CD4-positive, alpha-beta T cell treated with Interleukin-15 for 1 hour (primary cell): ENCODE results near the gene MAD2L2.

Experiments used
- DNase-seq: peaks from one replicate; pipeline ENCODE4 v3.0.0-alpha.2; 2020

MAD2L2 gene

GRCh38 chr1:11681071-11681771 lies at the start of gene MAD2L2:
MAD2L2 (minus strand) TSS chr1:11681148; CDS start chr1:11680601, 547 bp downstream.
- DNase-seq = peak; percentile 88

DNA sequence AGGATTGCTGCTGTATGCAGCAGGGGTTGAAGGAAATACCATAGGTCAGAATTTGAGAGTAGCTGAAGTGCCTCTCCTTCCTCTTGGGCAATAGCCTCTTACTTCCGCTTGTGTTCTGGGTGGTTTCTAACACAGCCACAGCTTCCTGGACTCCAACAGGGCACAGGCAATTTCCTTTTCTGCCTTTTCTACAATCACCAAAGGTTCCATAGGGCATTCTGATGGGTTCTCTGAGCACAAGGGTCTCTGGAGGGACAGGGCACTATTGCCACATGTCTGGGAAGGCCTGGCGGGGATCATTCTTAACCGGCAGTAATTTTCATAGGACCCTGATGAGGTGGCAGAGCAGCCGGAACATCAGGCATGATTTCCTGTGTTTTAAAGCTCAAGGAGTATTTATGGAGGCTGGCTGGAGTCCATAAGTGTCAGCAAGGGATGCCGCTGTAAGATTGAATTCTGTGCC lies 49.5 kb upstream of the MAD2L2 start:
- peak; percentile 62 for DNase-seq

- DNase-seq = no peak
Observed at GRCh38 chr1:11729498-11730428, 48.8 kb upstream of the MAD2L2 start.

- no peak for DNase-seq
Observed at GRCh38 chr1:11729155-11729497, 48.2 kb upstream of the MAD2L2 start.

GRCh38 chr1:11728126-11728806 lies 47.3 kb upstream of the MAD2L2 start:
- DNase-seq = no peak

DNA sequence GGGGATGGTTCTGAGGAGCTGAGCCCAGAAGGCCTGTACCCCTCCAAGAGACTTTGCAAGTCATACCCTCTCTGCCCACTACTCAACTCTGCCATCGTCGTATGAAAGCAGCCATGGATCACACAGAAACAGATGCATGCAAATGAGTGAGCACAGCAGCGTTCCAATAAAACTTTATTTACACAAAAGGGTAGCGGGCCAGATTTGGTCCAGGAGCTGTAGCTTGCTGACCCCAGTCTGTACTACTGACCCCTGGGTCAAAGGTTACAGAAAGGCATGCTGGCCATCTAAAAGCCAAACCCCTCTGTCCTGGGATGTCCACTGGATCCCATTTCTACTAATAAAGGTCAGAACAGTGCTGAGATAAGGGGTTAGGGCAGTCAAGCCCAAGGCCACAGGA lies 46.2 kb upstream of the MAD2L2 start:
- DNase-seq = no peak

- peak; percentile 54 for DNase-seq
Observed at GRCh38 chr1:11725616-11726015, 44.7 kb upstream of the MAD2L2 start.

GRCh38 chr1:11722538-11722937 lies 41.6 kb upstream of the MAD2L2 start:
- DNase-seq = no peak

- no peak for DNase-seq
Observed at GRCh38 chr1:11721311-11721710, 40.4 kb upstream of the MAD2L2 start.

- DNase-seq = no peak
Observed at GRCh38 chr1:11720525-11720924, 39.6 kb upstream of the MAD2L2 start.

DNA sequence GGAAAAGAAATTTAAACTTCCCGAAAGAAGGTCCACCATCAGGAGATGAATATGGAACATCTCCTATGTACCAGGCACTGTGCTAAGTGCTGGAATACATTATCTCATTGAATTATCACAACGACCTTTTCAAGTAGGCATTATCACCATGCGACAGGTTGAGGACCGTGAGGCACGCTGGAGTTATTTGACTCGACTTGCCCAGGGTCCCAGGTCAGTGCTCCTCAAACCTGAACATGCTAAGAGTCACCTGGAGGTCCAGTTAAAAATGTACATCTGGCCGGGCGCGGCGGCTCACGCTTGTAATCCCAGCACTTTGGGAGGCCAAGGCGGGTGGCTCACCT lies 39.1 kb upstream of the MAD2L2 start:
- DNase-seq = no peak

DNA sequence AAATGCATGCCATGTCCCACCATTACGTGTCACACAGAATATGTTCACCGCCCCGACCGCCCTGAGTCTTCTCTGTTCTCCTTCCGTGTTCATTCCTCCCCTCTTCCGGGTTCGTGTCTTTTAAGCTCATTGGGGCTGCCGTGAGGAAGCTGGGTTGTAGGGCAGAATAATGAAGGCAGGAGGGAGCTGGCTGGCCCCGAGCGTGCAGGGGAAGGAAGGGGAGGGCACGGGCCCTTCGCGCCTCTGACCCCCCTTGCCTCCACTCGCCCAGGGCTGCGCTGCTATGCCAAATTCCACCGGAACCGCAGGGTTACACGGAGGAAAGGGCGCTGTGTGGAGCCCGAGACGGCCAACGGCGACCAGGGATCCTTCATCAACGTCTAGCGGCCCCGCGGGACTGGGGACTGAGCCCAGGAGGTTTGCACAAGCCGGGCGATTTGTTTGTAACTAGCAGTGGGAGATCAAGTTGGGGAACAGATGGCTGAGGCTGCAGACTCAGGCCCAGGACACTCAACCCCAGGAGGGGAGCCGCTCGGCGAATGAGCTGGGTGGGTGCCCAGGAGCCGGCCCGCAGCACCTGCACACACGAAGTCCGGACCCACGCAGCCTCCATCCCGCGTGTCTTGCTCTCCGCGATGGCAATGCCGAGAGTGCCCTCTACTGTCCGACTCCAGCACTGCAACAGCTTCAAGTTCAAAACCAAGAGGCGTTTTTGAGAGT lies 38.5 kb upstream of the MAD2L2 start:
- peak; percentile 85 for DNase-seq

- no peak for DNase-seq
Observed at GRCh38 chr1:11714831-11715575, 34.1 kb upstream of the MAD2L2 start.

- no peak for DNase-seq
Observed at GRCh38 chr1:11713095-11713494, 32.1 kb upstream of the MAD2L2 start.

DNA sequence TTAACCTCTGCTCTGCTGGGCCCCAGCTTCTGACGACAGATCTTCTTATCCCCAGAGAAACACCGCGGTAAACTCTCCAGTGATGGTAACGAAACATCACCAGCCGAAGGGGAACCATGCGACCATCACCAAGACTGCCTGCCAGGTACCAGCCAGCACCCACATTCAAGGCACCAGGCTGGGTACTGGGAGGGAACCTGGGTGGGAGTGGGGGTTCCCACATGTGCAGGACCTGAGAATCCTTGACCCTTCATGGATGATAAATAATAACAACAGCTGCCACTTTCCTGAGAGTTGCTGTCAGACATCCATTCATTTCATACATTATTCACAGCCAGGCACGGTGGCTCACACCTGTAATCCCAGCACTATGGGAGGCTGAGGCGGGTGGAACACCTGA lies 31.3 kb upstream of the MAD2L2 start:
- no peak for DNase-seq

- no peak for DNase-seq
Observed at GRCh38 chr1:11711490-11711889, 30.5 kb upstream of the MAD2L2 start.

DNA sequence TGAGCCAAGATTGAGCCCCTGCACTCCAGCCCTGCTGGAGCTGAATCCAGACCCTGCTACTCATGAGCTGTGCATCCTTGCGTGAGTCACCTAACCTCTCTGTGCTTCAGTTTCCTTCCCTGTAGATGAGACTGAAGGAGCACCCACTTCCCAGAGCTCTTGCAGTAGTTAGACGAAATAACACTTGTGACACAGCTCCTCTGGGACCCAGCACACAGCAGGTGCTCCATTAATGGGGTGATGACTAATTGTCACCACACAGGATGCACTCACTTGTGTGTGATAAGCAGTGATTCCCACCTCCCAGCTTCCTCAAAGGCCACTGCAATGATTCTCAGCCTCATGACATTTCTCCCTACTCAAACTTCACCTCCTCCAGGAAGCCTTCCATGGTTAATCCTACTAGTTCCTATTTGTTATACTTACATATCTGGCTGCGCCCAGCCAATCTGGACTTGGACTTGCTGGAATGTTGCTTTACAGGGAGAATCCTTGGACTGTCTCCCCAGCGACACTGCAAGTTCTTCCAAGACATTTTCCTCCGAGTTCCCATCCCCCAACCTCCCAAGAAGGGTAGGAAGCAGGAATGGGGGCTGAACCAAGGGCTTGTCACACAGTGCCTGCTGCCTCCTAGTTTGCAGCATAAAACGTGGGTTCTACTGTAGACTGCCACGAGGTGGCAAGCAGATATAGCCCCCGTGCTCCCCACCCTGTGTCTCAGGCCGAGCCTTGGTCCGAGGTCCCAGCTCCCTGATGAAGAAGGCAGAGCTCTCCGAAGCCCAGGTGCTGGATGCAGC lies 27.8 kb upstream of the MAD2L2 start:
- DNase-seq = no peak

DNA sequence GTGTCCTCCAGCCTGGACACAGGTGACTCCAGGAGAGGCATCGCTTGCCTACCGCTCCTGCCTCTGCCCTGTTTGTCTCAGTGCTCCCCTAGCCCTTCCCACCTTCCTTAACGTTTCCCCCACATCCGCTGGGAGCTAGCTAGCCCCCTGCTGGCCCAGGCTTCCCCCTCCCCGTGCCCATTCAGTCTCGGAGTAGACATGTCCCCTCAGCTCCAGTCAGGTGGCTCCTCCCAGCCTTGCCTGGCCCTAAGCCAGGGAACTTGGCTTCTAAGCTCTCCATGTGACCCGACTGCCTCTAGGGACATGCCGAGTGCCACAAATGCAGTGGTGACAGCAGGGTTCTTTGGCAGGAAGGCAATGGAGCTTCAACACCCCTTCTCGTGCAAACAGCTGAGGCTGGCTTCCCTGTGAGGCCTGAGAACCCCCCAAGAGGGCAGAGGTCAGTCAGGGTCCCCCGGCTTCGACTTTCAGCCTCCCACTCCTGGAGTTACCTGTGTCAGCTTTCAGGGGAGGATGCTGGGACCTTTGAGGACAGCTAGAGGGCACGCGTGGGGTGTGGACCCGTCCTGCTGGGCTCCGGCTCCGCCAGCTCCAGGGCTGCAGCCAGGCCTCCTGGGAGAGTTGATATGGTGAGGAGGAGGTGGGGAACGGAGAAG lies 26.8 kb upstream of the MAD2L2 start:
- DNase-seq = no peak

DNA sequence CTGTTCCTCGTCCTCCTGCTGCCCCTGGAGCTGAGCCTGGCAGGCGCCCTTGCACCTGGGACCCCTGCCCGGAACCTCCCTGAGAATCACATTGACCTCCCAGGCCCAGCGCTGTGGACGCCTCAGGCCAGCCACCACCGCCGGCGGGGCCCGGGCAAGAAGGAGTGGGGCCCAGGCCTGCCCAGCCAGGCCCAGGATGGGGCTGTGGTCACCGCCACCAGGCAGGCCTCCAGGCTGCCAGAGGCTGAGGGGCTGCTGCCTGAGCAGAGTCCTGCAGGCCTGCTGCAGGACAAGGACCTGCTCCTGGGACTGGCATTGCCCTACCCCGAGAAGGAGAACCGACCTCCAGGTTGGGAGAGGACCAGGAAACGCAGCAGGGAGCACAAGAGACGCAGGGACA lies 25.3 kb upstream of the MAD2L2 start:
- DNase-seq = no peak

GRCh38 chr1:11705596-11705995 lies 24.6 kb upstream of the MAD2L2 start:
- DNase-seq = no peak
